Uterus (tissue), 2 donors: Measurements from ENCODE around the gene HDAC3.

Experiments
- POLR2A ChIP-seq, 2 donors: fragments of 450-650 bp; IDR thresholded peaks; one replicate each; pipeline ENCODE4 v1.6.1; 2016; ENCODE audit warnings: antibody characterized with exemption in 2 of 2, mild to moderate bottlenecking in 1 of 2, moderate library complexity in 1 of 2
- TF ChIP-seq, protein P1 (sequence below), 4 experiments: fragments of 200-600 bp in 2 of 4; fragments of 450-650 bp in 2 of 4; sonication (generic) in 2 of 4; IDR thresholded peaks; one replicate each; pipeline ENCODE4 v1.5.1; 2016 to 2019; ENCODE audit warnings: antibody characterized with exemption in 4 of 4, mild to moderate bottlenecking in 2 of 4, moderate library complexity in 1 of 4

- TF ChIP-seq, protein P1, sequence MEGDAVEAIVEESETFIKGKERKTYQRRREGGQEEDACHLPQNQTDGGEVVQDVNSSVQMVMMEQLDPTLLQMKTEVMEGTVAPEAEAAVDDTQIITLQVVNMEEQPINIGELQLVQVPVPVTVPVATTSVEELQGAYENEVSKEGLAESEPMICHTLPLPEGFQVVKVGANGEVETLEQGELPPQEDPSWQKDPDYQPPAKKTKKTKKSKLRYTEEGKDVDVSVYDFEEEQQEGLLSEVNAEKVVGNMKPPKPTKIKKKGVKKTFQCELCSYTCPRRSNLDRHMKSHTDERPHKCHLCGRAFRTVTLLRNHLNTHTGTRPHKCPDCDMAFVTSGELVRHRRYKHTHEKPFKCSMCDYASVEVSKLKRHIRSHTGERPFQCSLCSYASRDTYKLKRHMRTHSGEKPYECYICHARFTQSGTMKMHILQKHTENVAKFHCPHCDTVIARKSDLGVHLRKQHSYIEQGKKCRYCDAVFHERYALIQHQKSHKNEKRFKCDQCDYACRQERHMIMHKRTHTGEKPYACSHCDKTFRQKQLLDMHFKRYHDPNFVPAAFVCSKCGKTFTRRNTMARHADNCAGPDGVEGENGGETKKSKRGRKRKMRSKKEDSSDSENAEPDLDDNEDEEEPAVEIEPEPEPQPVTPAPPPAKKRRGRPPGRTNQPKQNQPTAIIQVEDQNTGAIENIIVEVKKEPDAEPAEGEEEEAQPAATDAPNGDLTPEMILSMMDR (IDR thresholded peaks at IDR 0.05): peak; percentile 70 to 88 (median 76)
- TF ChIP-seq POLR2A (IDR thresholded peaks at IDR 0.05): no peak
These were observed 28.2 kb upstream of the HDAC3 start for GRCh38 chr5:141664733-141665461.
